ENCODE results near the gene OR51A4.

DNA sequence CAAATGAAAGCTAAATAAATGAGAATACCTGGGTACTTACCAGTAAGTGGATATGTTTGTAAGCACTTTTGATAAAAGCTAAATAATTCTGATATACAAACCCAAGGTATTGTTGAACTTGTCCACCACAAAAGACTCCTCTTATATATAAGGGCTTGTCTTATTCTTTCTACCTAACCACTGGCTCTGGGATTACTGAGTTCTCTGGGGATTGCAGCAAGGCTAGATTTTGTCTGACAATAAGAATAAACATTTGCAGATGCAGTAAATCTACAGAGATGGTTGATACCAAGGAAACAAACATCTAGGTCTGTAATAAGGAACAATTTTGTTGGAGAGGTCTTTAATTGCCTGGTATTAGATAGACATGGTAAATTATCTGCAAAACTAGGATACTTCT, at the start of gene OR51A4:
- no peak for TF ChIP-seq EZH2 (IDR thresholded peaks at IDR 0.05; ENCODE audit: insufficient read depth, poor library complexity, severe bottlenecking)
- no peak for TF ChIP-seq EZH2phosphoT487 (IDR thresholded peaks at IDR 0.05; ENCODE audit: insufficient read depth, low read depth)
